ENCODE data around the gene ZNF343.
"Not testable (repeated sequence)": the region's sequence is repeated elsewhere in the genome, so short reads cannot be mapped to it uniquely, and the experiment has no call there.

ZNF343 gene

DNA sequence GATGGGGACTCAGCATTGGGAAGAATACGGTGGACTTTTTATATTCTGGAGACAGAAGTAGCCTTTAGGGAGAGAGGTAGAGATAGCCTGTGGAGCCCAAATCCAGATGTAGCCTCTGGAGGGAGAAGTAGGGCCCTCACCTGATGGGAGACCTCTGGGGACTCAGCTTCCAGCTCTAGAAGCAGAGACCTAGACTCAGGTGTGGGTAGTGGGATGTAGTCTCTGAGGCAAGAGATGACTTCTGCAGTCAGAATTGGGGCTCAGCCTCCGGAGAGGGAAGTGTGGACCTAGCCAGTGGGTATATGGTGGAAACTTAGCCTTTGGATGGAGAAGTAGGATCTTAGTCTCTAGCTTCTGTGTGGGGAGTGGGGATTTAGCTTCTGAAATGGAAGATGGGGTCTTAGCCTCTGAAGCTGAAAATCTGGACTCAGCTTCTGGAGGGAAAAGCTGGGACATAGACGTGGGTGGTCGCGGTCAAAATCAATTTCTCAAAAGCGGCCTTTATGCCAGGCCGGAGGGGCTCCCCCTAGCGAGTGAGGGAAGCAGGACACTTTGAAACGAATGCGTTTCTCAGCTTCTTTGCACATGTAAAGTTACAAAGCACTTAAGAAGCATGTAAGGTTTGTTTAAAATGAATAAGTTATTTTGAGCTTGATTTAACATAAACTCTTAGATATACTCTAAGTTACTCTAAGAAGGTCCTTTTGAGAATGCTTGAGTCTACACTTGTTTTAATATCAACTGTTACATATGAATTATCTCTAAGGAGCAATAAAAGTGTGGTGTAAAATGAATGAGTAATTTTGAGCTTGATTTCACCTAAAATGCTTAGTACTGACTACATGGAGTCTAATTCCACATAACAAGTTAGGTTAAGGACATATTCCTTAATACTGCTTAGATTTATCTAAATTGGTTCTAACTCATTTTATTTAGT lies 12.9 kb upstream of the ZNF343 start:
- DNase-seq (ENCODE audit: low spot score), result no peak
- no peak for FAIRE-seq

DNA sequence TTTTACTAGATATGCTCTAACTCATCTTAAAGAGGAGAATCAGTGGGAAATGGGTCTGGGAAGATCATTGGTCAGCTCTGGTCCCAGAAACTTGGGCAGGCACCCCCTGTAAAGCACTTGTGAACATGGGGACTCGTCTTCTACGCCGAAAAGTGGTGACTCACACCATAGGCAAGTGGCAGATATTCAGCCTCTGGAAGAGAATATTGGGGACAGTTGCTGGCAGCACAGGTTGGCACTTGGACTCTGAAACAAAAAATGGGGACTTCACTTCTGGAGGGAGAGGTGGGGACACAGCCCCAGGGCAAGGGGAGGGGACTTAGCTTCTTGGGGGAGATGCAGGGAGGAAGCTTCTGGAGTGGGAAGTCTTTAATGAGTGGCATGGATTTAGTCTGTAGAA lies 11.9 kb upstream of the ZNF343 start:
- FAIRE-seq, result no peak

DNA sequence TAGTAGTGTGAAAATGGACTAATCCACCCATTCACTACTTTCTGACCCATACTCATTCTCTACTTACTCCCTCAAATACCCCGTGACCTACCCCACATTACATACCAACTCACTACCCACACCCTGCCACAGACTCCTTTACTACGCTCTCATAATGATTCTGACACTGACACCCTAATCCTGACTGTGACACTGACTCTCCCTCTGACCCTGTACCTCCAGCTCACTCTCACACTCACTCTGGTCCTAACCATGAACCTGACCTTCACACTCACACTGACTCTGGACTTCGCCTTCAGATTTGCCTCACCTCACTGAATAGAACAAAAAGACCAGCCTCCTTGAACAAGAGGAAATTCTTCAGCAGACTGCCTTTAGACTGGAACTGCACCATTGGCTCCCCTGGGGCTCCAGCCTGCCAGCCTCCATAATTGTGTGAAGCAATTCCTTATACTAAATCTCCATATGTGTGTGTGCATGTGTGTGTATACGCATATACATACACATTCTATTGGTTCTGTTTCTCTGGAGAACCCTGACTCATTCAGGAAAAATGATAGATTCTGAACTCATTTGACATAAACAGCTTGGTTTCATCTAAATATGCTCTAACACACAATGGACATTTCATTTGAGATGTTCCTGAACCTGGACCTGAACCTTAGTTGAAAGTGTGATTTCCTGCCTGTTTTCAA lies 10.5 kb upstream of the ZNF343 start:
- FAIRE-seq, result no peak
- DNase-seq (ENCODE audit: low spot score), result no peak

More for the DNA sequence above, 11.9 kb upstream of the ZNF343 start:
- DNase-seq (ENCODE audit: low spot score), result no peak

DNA sequence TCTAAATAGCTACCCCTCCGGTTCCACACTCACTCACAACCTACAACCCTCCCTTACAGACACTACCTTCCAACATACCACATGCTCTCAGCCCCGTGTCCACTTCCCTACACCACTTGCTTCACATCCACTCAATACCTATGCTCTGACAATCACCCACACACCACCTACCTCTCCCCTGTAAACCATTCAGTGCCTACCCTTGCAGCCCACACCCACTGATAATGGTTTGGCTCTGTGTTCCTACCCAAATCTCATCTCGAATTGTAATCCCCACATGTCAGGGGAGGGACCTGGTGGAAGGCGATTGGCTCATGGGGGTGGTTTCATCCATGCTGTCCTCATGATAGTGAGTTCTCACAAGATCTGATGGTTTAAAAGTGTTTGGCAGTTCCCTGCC lies 9.8 kb upstream of the ZNF343 start:
- no peak for FAIRE-seq
- DNase-seq (ENCODE audit: low spot score), result no peak

DNA sequence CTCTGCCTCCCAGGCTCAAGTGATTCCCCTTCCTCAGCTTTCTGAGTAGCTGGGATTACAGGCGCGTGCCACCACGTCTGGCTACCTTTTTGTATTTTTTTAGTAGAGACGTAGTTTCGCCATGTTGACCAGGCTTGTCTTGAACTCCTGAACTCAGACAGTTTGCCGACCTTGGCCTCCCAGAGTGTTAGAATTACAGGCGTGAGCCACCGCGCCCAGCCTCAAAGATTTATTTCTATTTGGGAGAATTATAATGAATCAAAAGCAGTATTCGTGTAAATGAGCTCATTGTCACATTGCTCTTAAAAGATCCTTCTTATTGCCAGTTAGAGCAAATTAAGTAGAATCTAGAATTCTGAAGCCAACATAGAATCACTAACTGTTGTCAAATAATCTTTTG lies 9.4 kb upstream of the ZNF343 start:
- DNase-seq (ENCODE audit: low spot score) (no peak), FAIRE-seq (no peak)

DNA sequence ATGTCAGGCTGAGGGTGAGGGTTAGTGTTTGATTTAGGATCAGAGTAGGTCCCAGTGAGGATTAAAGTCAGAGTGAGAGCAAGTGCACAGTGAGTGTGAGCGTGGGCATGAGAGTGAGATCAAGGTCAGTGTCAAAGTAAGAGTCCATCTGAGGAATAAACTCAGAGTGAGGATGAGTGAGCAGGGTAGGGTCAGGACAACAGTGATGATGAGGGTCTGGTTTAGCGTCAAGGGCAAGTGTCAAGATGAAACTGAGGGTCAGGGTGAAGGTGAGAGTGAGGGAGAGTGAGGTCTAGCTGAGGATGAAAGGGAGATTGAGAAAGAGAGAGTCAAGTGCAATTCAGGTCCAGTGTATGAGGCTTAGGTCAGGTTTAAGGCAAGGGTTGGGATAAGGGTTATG lies 7.7 kb upstream of the ZNF343 start:
- no peak for DNase-seq (ENCODE audit: low spot score)
- no peak for FAIRE-seq

DNA sequence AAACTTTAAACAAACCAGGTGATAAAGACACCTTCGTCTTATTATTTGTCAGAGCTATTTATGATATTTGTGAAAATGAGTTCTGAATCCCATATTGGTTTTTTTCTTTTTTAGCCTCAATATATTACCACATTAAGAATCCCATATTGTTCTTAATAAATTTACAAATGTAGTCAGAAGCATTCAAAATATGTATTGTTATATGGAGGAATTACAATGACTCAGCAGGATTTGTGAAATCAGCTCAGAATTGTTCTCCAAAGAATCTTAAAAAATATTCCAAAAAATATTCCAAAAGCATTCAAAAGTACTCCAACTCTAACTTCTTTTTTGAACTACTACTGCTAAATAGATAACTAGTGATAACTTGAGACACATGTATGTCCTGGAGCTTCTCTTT lies 6.5 kb upstream of the ZNF343 start:
- no peak for DNase-seq (ENCODE audit: low spot score)
- no peak for FAIRE-seq

DNA sequence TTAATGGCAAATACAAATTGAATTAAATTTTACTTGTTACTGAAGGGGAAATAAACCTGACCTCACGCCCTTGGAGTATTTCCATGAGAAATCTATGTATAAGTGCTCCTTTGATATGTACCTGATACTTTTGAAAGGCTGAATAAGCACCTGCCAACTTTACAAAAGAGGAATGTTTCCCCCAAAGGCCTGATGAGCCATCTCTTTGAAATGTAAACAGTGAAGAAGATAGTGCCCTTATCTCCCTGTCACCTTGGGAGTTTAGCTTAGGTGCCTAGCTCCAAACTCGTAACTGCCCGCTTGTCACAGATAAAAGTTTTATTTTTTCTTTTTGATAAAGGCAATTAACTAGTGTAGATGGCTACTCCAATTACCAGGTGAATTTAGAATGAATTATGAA lies 1.1 kb upstream of the ZNF343 start:
- FAIRE-seq (no peak), DNase-seq (ENCODE audit: low spot score) (no peak)

DNA sequence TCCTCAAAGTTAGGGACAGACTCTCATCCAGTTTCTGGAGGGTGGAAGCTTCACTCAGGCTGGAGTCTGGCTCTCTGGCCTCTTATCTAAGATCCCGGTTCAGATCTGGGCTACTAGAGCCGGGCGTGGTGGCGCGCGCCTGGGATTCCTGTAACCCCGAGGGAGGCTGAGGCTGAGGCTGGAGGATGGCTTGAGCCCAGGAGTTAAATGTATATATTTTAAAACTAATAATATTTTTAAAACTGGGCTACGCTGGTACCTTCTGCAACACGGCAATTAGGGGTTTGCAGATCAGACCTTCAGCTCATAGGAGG lies 710 bp upstream of the ZNF343 start:
- no peak for FAIRE-seq
- DNase-seq (ENCODE audit: low spot score), result no peak

DNA sequence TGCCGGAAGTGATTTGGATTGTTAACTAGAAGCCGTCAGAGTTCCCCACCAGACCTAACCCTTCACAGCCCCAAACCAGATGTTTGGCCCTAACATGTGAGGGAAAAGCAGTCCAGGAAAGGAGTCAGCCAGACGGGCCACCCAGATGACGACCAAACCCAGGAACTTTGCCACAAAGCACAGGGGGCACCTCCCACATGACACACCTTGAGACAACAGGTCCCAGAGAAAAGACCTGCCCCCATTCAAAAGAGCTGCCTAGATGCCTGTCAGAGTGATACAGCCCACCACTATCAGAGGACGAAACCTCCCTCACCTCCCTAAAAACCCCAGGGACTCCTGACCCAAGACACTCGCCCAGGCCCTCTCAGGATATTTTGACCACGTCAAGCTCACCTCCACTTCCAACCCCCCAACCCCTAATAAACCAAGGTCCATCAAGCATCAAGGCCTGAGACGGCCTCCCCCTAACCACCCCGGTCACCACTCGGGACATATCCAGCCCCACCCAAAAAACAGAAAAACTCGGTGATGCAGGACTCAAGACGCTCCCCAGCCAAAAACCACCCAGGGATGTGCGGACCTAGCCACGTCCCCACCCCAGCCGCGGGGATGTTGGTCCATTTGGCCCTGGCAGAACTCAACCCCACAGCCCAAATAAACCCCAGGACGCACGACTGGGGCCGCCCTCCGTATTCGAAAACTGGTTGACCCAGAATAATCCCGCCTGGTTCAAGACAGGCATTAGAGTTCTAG lies 662 bp downstream of the ZNF343 start:
- FAIRE-seq, result no peak

DNA sequence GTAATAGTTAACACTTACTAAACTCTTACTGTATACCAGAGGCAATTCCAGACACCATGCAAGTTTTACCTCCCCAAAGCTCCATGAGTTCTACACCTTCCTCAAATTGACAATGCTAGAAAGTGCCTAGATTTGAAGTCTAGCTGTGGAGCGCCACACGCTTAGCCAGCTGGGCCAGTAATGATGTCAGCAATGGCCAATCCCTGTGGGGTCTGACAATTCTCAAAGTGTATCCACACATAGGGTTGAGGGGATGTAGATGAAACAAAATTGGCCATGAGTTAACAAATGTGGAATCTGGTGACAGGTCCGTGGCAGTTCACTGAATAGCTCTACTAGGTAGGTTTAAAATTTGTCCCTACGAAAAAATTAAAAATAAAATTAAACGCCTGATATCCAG lies 1.3 kb downstream of the ZNF343 start:
- FAIRE-seq (no peak), DNase-seq (ENCODE audit: low spot score) (no peak)

More for the DNA sequence above, 662 bp downstream of the ZNF343 start:
- no peak for DNase-seq (ENCODE audit: low spot score)

DNA sequence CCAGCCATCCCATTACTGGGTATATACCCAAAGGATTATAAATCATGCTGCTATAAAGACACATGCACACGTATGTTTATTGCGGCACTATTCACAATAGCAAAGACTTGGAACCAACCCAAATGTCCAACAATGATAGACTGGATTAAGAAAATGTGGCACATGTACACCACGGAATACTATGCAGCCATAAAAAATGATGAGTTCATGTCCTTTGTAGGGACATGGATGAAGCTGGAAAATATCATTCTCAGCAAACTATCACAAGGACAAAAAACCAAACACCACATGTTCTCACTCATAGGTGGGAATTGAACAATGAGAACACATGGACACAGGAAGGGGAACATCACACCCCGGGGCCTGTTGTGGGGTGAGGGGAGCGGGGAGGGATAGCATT lies 2.3 kb downstream of the ZNF343 start:
- FAIRE-seq; DNase-seq (ENCODE audit: low spot score): not testable (repeated sequence)

DNA sequence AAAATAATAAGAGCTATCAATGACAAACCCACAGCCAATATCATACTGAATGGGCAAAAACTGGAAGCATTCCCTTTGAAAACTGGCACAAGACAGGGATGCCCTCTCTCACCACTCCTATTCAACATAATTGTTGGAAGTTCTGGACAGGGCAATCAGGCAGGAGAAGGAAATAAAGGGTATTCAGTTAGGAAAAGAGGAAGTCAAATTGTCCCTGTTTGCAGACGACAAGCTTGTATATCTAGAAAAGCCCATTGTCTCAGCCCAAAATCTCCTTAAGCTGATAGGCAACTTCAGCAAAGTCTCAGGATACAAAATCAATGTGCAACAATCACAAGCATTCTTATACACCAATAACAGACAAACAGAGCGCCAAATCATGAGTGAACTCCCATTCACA lies 3.9 kb downstream of the ZNF343 start:
- not testable (repeated sequence) for FAIRE-seq; DNase-seq (ENCODE audit: low spot score)

DNA sequence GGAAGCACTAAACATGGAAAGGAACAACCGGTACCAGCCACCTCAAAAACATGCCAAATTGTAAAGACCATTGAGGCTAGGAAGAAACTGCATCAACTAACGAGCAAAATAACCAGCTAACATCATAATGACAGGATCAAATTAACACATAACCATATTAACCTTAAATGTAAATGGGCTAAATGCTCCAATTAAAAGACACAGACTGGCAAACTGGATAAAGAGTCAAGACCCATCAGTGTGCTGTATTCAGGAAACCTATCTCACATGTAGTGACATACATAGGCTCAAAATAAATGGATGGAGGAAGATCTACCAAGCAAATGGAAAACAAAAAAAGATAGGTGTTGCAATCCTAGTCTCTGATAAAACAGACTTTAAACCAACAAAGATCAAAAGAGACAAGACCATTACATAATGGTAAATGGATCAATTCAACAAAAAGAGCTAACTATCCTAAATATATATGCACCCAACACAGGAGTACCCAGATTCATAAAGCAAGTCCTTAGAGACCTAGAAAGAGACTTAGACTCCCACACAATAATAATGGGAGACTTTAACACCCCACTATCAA lies 5.8 kb downstream of the ZNF343 start:
- FAIRE-seq; DNase-seq (ENCODE audit: low spot score): not testable (repeated sequence)

DNA sequence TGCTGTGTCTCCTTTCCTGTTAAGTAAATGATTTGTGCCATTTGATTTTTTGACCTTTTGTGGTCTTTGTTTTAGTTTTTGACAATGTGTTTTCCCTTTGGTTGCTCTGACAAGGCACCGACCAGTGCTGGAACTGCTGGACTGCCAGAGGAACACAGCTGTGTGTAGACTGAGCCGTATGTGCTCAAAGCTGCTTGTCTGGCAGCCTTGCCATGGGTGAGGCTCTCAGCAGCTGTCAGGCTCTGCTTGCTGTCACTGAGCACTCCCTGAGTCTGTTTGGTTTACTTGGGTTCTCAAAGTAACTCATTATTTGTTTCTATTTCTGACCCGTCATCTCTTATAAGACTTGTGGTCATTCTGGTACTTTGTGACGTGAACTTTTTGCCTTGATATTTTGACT lies 23.1 kb downstream of the ZNF343 start:
- FAIRE-seq (no peak), DNase-seq (ENCODE audit: low spot score) (no peak)

DNA sequence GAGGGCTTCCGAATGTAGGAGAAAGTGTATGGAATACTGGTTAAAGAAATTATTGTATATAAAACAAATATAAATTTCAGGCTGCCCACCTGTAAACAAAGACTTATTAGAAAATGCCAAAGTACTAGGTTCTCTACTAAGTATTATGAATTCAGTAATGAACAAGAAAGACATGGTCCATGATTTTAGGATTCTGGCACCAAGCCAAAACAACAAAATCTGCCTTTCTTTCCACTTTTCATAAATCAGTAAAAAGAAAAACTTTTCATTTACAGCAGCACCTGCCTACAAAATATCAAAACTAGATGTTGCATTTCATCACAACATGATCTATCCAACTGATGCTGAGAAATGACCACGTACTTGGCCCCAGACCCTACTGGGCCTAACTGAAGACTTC lies 23.6 kb downstream of the ZNF343 start:
- DNase-seq (ENCODE audit: low spot score), result no peak
- no peak for FAIRE-seq

DNA sequence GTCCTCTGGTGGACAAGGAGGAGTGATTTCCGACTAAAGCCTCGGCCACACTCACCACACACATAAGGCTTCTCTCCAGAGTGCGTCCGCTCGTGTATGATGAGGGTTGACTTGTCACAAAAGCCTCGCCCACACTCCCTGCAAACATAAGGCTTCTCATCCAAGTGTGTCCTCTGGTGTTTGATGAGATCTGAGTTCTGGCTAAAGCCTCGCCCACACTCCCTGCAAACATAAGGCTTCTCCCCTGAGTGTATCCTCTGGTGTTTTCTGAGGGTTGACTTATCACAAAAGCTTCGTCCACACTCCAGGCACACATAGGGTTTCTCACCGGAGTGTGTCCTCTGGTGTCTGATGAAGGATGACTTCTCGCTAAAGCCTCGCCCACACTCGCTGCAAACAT lies 25.2 kb downstream of the ZNF343 start:
- no peak for FAIRE-seq
- DNase-seq (ENCODE audit: low spot score), result no peak

DNA sequence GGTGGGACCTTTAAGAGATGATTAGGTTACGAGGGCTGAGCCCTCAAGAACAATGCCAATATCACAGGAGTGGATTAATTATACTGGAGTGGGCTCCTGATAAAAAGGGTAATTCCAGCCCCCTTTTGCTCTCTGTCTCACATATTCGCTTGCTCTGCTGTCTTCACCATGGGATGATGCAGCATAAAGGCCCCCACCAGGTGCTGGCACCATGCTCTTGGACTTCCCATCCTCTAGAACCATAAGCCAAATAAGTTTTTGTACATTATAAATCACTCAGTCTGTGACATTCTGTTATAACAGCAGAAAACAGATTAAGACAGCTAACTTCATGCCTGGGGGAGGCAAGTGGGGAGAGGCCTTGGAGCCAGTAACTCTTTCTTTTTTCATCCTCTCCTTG lies 28.3 kb downstream of the ZNF343 start:
- FAIRE-seq, result no peak

DNA sequence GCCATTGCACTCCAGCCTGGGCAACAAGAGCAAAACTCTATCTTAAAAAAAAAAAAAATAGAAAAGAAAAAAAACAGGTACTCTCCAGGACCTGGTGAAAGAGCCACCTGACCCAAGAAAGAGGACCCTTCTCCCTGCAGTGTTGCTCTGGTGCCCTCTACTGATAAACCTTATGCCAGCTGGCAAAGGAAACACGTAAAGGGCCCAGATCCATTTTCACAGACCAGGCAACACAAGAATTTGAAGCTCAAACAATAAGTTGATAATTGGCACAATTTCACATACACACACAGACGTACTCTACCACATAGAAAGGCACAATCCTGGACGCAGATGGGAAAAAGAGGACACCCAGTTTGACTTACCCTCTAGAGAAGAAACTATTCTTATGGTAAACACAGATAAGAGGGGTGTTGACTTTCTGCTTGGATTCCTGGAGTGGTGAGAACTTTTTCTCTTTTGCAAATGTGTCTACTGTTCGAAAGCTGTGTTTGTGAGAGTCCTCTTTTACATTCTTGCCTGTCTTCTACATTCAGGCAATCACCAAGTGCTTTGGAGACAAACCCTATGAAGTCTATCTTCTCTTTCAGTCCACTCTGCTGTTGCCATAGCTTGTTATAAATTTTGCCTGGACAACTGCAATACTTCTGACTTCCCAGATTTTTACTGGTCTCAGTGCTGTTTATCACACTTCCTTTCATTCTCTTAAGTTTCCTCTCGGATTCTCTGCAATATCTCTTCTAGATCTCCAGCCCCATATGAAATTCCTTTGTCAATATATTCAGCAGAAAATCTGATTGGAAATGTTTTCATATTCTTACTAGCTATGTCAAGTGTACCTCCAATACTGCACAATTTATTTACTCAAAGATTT lies 31.7 kb downstream of the ZNF343 start:
- FAIRE-seq, result no peak
- no peak for DNase-seq (ENCODE audit: low spot score)

More for the DNA sequence above, 28.3 kb downstream of the ZNF343 start:
- no peak for DNase-seq (ENCODE audit: low spot score)

DNA sequence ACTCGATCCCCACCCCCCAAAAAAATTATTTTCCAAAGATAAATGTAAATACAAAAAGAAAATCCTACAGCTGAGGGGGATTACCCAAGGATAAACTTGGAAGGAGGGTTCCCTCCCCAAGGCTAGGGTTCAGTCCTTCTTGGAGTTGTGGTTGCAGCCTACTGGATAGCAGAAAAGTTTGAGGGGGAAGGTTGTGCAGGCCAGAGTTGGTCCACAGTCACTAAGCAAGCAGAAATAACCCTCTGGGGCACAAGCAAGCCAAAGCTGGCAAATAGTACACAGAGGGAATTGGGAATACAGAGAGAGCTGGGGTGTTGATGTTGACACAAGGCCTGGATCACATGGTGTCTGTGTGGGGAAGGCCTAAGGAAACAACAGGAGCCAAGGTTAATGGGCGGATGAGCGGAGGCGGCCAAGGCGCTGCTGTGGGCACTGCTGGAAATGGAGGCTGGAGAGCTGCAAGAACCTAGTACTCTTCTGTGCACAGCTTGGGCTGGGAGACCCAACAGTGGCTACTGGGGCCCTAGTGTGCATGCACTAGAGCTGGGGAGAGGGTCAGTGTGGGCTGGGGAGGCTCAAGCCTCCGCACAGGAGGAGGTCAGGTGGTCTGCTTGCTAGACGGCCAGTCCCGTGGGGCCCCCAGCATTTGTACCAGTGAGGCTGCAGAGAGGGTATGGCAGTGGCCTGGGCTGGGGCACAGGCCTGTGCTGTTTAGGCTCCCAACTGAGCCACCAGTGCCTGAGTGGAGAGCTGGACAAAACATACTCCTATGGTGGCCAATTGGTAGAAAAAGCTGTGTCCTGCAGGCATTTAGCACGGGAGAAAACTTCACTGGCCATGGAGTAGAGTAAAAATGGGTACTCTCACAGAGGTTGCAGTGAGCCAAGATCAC lies 32.6 kb downstream of the ZNF343 start:
- DNase-seq (ENCODE audit: low spot score), result no peak
- no peak for FAIRE-seq

Measured in RCC 7860 (cell line).